Erythroblast (primary cell): ENCODE measurements around the gene NEO1.

Source experiments
- GATA1 ChIP-seq: IDR thresholded peaks from 2 replicates; pipeline ENCODE4 v1.6.1; 2011; ENCODE audit warnings: low read depth, mild to moderate bottlenecking, control low read depth, low read length, moderate library complexity
- POLR2A ChIP-seq: IDR thresholded peaks from 2 replicates; pipeline ENCODE4 v1.6.1; 2011; ENCODE audit warnings: mild to moderate bottlenecking, low read length

- TF ChIP-seq POLR2A (no peak), GATA1 (no peak)
Measured at GRCh38 chr15:73273181-73274002, 221.1 kb downstream of the NEO1 start.
